A549 (cell line): ENCODE measurements around the gene PRKCQ. TPM values are rescaled to one million over a fixed set of nuclear protein-coding genes. Genes with fewer than 3 reads are reported as not detected.

Experiments used
- ATAC-seq, 2 experiments: fragments of 200-7000 bp in 1 of 2; fragments of >200 bp in 1 of 2; cut with Nextera tagmentation in 1 of 2; cut with Tn5 transposase in 1 of 2; 3 replicates each; pipeline versions ENCODE4 v1.8.0 to v1.9.1; 2018 to 2020; ENCODE audit warnings: mild to moderate bottlenecking in 1 of 2, moderate library complexity in 1 of 2
- CTCF ChIA-PET: fragments of 300-600 bp; sonication (Branson Sonifier 250); formaldehyde crosslinking; extraction: SDS; loops from one replicate; lab custom pipeline; 2021; ENCODE audit warnings: antibody characterized with exemption, inconsistent platforms; lab: Yijun Ruan, JAX
- POLR2A ChIA-PET: fragments of 350-600 bp; formaldehyde crosslinking; extraction: SDS; loops from one replicate; lab custom pipeline; 2021; ENCODE audit warnings: antibody characterized with exemption, inconsistent platforms; lab: Yijun Ruan, JAX
- DNase-seq, 2 experiments: peaks; one replicate each; pipeline versions ENCODE4 v3.0.0 to v3.0.0-alpha.2; 2011 to 2016; ENCODE audit warnings: low read depth in 1 of 2, low spot score in 1 of 2
- FAIRE-seq: peaks from 2 replicates; lab custom pipeline; 2011; peaks lifted over from hg19 to GRCh38; lab: Jason Lieb, UNC
- H3K27ac ChIP-seq, 2 experiments: fragments of >200 bp; sonication (Bioruptor Twin); formaldehyde crosslinking; 3 replicates each; pipeline ENCODE4 v1.5.1; 2016 to 2017
- H3K4me1 ChIP-seq: fragments of >200 bp; sonication (Bioruptor Twin); formaldehyde crosslinking; 3 replicates; pipeline ENCODE4 v1.6.1; 2016
- H3K4me2 ChIP-seq: fragments of >200 bp; sonication (Bioruptor Twin); formaldehyde crosslinking; 3 replicates; pipeline ENCODE4 v1.6.1; 2016
- H3K4me3 ChIP-seq: fragments of >200 bp; sonication (Bioruptor Twin); formaldehyde crosslinking; 3 replicates; pipeline ENCODE4 v1.5.1; 2016
- H3K9me3 ChIP-seq: fragments of >200 bp; sonication (Bioruptor Twin); formaldehyde crosslinking; 3 replicates; pipeline ENCODE4 v1.6.1; 2016
- CBX8 ChIP-seq: fragments of 200-600 bp; sonication (generic); IDR thresholded peaks from 2 replicates; pipeline ENCODE4 v1.6.1; 2016
- EP300 ChIP-seq, 2 experiments: fragments of >200 bp; sonication (Bioruptor Twin); formaldehyde crosslinking; IDR thresholded peaks; 2 replicates in 1 of 2; 3 replicates in 1 of 2; pipeline ENCODE4 v1.6.1; 2016 to 2017
- FOSL2 ChIP-seq, 2 experiments: fragments of 450-650 bp in 1 of 2; fragments of >200 bp in 1 of 2; sonication (Bioruptor Twin) in 1 of 2; formaldehyde crosslinking; IDR thresholded peaks; 2 replicates each; pipeline versions ENCODE4 v1.5.0 to v1.6.1; 2016 to 2020; ENCODE audit warnings: mild to moderate bottlenecking in 1 of 2, moderate library complexity in 1 of 2
- HOXA7 ChIP-seq: fragments of 250-450 bp; sonication (Bioruptor Pico); IDR thresholded peaks from 2 replicates; pipeline ENCODE4 v1.5.0; 2020; ENCODE audit warnings: mild to moderate bottlenecking, moderate library complexity
- HOXB5 ChIP-seq: fragments of 250-450 bp; sonication (Bioruptor Pico); IDR thresholded peaks from 2 replicates; pipeline ENCODE4 v1.5.0; 2020; ENCODE audit warnings: mild to moderate bottlenecking, moderate library complexity
- JUNB ChIP-seq: fragments of >200 bp; sonication (Bioruptor Twin); formaldehyde crosslinking; IDR thresholded peaks from 2 replicates; pipeline ENCODE4 v1.6.1; 2016
- KDM1A ChIP-seq: fragments of 200-600 bp; sonication (generic); IDR thresholded peaks from 2 replicates; pipeline ENCODE4 v1.6.1; 2016; ENCODE audit warnings: low read depth, mild to moderate bottlenecking
- MAZ ChIP-seq: fragments of 150-350 bp; IDR thresholded peaks from 2 replicates; pipeline ENCODE4 v1.6.1; 2014; ENCODE audit warnings: antibody characterized with exemption, low read depth, low read length, borderline replicate concordance
- NPAS2 ChIP-seq: fragments of 250-450 bp; sonication (Bioruptor Pico); IDR thresholded peaks from 2 replicates; pipeline ENCODE4 v1.8.0; 2022; ENCODE audit warnings: mild to moderate bottlenecking, moderate library complexity, borderline replicate concordance
- RARB ChIP-seq: fragments of 250-450 bp; sonication (Bioruptor Pico); IDR thresholded peaks from 2 replicates; pipeline ENCODE4 v1.8.0; 2021; ENCODE audit warnings: mild to moderate bottlenecking, moderate library complexity
- SMC3 ChIP-seq: fragments of >200 bp; sonication (Bioruptor Twin); formaldehyde crosslinking; IDR thresholded peaks from 3 replicates; pipeline ENCODE4 v1.6.1; 2018; ENCODE audit warnings: inconsistent platforms
- TFCP2L1 ChIP-seq: fragments of 250-450 bp; sonication (Bioruptor Pico); IDR thresholded peaks from 2 replicates; pipeline ENCODE4 v1.5.0; 2021; ENCODE audit warnings: mild to moderate bottlenecking
- WGBS: methylation state at CpG from one replicate; pipeline ENCODE4 v1.1.6; 2017; ENCODE audit errors: missing lambda C conversion rate; 5-methylcytosine and 5-hydroxymethylcytosine counted together
- polyA plus RNA-seq, 4 experiments: library from polyadenylated mRNA; depleted of rRNA in 3 of 4; stranded (reverse); fragments of >200 nt; fragmentation: RNase III in 1 of 4; extraction: RNeasy Plus Mini Kit Qiagen cat#74134 plus additional on column Dnase treatment in 1 of 4; gene quantifications; 2 replicates in 3 of 4; 3 replicates in 1 of 4; pipeline ENCODE4 v1.2.3, GENCODE V29; 2011 to 2017
- TF ChIP-seq, protein P1 (sequence below): fragments of 200-600 bp; sonication (generic); IDR thresholded peaks from 2 replicates; pipeline ENCODE4 v1.6.1; 2016; ENCODE audit warnings: antibody characterized with exemption, mild to moderate bottlenecking, moderate library complexity
- TF ChIP-seq, protein P2 (sequence below): fragments of >200 bp; sonication (Bioruptor Twin); formaldehyde crosslinking; IDR thresholded peaks from 3 replicates; pipeline ENCODE4 v1.5.1; 2016
- TF ChIP-seq, protein P3 (sequence below): IDR thresholded peaks from 2 replicates; pipeline ENCODE4 v1.6.1; 2012; ENCODE audit warnings: low read depth, borderline replicate concordance
- TF ChIP-seq, protein P4 (sequence below): fragments of >200 bp; sonication (Bioruptor Twin); formaldehyde crosslinking; IDR thresholded peaks from 3 replicates; pipeline ENCODE4 v1.6.1; 2016

The PRKCQ gene
- polyA plus RNA-seq, 2 of the 4 experiments (the other 2 are of a cell fraction), result 3.7 to 7.1 TPM

DNA sequence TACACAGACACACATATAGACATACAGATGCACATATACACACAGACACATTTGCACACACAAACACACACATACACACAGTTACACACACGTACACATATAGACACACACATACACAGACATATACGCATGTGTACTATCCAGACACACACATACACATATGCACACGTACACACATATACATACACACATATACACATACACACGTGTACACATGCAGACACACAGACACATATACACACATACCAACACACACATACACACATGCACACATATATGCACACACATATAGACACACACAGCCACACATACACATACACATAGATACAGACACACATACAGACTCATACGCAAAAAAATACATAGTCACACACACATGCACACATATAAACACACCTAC is 193.1 kb downstream of the PRKCQ start:
- peak overlapping the region in 1 of 2 experiments; percentile 66; a peak in 1 of 6 replicates for H3K27ac ChIP-seq
- H3K4me1 ChIP-seq, result peaks cover 19% of the 10 kb centered on the region; the same call in 2 of the 3 replicates
- H3K4me2 ChIP-seq, result no peak overlapping the region
- DNase-seq (no peak), FAIRE-seq (no peak), ATAC-seq (no peak)
- H3K9me3 ChIP-seq, result peaks cover 29% of the 10 kb centered on the region
- no peak overlapping the region for H3K4me3 ChIP-seq
- WGBS, result 89% methylated on average over 5 of the region's 5 CpGs
- ChIA-PET POLR2A (no interaction called here), CTCF (interaction anchor here (1.9 kb wide), 1 partner anchor 14 kb away, joined by 11 read pairs; no protein-coding TSS in a partner anchor)
- no peak for TF ChIP-seq FOSL2 (IDR thresholded peaks at IDR 0.05)
- TF ChIP-seq FOSL2 (CRISPR knock-in tag; IDR thresholded peaks at IDR 0.05), result no peak

DNA sequence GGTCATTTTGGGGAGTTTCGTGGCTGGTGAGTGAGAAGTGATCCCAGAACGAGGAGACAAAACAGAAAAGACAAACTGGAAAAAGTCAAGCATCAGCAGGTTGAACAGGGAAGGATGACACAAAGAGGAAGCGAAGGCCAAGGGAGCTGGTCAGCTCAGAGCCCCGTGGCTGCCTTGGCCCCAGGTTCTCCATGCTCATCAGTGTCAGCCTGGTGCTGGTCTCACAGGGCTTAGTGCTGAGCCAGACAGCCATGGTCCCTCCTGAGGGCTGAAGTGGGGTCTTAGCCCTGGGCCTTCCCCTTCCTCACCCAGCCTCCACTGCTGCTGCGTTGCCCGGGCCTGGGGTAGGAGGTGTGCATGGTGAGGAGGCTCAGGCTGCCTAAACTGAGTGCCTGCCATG is 193.7 kb downstream of the PRKCQ start:
- ATAC-seq (peak in 1 of 2 experiments; percentile 21; a peak in 1 of 6 replicates), DNase-seq (no peak), FAIRE-seq (no peak)
- Histone ChIP-seq H3K4me2 (no peak overlapping the region), H3K4me1 (peaks cover 19% of the 10 kb centered on the region; the same call in 2 of the 3 replicates)
- CTCF ChIA-PET, result interaction anchor here (1.4 to 1.7 kb wide), 2 partner anchors 11 to 15 kb away, joined by 5 to 7 read pairs; no protein-coding TSS in a partner anchor
- TF ChIP-seq SMC3 (no peak), JUNB (no peak), HOXB5 (CRISPR knock-in tag) (no peak), FOSL2 (IDR thresholded peaks at IDR 0.05) (no peak), FOSL2 (CRISPR knock-in tag; IDR thresholded peaks at IDR 0.05) (no peak), KDM1A (no peak), CBX8 (no peak), MAZ (no peak), RARB (no peak), HOXA7 (CRISPR knock-in tag) (no peak), NPAS2 (no peak), EP300 (IDR thresholded peaks at IDR 0.05) (no peak), TFCP2L1 (CRISPR knock-in tag) (no peak)
- TF ChIP-seq, protein P1, sequence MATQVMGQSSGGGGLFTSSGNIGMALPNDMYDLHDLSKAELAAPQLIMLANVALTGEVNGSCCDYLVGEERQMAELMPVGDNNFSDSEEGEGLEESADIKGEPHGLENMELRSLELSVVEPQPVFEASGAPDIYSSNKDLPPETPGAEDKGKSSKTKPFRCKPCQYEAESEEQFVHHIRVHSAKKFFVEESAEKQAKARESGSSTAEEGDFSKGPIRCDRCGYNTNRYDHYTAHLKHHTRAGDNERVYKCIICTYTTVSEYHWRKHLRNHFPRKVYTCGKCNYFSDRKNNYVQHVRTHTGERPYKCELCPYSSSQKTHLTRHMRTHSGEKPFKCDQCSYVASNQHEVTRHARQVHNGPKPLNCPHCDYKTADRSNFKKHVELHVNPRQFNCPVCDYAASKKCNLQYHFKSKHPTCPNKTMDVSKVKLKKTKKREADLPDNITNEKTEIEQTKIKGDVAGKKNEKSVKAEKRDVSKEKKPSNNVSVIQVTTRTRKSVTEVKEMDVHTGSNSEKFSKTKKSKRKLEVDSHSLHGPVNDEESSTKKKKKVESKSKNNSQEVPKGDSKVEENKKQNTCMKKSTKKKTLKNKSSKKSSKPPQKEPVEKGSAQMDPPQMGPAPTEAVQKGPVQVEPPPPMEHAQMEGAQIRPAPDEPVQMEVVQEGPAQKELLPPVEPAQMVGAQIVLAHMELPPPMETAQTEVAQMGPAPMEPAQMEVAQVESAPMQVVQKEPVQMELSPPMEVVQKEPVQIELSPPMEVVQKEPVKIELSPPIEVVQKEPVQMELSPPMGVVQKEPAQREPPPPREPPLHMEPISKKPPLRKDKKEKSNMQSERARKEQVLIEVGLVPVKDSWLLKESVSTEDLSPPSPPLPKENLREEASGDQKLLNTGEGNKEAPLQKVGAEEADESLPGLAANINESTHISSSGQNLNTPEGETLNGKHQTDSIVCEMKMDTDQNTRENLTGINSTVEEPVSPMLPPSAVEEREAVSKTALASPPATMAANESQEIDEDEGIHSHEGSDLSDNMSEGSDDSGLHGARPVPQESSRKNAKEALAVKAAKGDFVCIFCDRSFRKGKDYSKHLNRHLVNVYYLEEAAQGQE, result no peak
- TF ChIP-seq, protein P2, sequence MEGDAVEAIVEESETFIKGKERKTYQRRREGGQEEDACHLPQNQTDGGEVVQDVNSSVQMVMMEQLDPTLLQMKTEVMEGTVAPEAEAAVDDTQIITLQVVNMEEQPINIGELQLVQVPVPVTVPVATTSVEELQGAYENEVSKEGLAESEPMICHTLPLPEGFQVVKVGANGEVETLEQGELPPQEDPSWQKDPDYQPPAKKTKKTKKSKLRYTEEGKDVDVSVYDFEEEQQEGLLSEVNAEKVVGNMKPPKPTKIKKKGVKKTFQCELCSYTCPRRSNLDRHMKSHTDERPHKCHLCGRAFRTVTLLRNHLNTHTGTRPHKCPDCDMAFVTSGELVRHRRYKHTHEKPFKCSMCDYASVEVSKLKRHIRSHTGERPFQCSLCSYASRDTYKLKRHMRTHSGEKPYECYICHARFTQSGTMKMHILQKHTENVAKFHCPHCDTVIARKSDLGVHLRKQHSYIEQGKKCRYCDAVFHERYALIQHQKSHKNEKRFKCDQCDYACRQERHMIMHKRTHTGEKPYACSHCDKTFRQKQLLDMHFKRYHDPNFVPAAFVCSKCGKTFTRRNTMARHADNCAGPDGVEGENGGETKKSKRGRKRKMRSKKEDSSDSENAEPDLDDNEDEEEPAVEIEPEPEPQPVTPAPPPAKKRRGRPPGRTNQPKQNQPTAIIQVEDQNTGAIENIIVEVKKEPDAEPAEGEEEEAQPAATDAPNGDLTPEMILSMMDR, result no peak
- TF ChIP-seq, protein P3, sequence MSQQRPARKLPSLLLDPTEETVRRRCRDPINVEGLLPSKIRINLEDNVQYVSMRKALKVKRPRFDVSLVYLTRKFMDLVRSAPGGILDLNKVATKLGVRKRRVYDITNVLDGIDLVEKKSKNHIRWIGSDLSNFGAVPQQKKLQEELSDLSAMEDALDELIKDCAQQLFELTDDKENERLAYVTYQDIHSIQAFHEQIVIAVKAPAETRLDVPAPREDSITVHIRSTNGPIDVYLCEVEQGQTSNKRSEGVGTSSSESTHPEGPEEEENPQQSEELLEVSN, result no peak
- TF ChIP-seq, protein P4, sequence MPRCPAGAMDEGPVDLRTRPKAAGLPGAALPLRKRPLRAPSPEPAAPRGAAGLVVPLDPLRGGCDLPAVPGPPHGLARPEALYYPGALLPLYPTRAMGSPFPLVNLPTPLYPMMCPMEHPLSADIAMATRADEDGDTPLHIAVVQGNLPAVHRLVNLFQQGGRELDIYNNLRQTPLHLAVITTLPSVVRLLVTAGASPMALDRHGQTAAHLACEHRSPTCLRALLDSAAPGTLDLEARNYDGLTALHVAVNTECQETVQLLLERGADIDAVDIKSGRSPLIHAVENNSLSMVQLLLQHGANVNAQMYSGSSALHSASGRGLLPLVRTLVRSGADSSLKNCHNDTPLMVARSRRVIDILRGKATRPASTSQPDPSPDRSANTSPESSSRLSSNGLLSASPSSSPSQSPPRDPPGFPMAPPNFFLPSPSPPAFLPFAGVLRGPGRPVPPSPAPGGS, result no peak
- TF ChIP-seq, all 56 proteins: peak for 0
- no peak overlapping the region for H3K4me3 ChIP-seq
- H3K27ac ChIP-seq, result peak overlapping the region in 1 of 2 experiments; percentile 66; a peak in 2 of 6 replicates
- POLR2A ChIA-PET, result interaction anchor here (1.7 kb wide), 1 partner anchor 184 kb away, joined by 6 read pairs; the partner anchor contains the start of gene PFKFB3
- peaks cover 33% of the 10 kb centered on the region for H3K9me3 ChIP-seq
- 94% methylated on average over 6 of the region's 6 CpGs for WGBS
